ENCODE measurements around the gene ARHGEF9. TPM values are rescaled to one million over a fixed set of nuclear protein-coding genes. Genes with fewer than 3 reads are reported as not detected.
"Not testable (repeated sequence)": the region's sequence is repeated elsewhere in the genome, so short reads cannot be mapped to it uniquely, and the experiment has no call there.

The ARHGEF9 gene
- total RNA-seq = 10 to 100 TPM; 21.9 to 23.9 TPM

DNA sequence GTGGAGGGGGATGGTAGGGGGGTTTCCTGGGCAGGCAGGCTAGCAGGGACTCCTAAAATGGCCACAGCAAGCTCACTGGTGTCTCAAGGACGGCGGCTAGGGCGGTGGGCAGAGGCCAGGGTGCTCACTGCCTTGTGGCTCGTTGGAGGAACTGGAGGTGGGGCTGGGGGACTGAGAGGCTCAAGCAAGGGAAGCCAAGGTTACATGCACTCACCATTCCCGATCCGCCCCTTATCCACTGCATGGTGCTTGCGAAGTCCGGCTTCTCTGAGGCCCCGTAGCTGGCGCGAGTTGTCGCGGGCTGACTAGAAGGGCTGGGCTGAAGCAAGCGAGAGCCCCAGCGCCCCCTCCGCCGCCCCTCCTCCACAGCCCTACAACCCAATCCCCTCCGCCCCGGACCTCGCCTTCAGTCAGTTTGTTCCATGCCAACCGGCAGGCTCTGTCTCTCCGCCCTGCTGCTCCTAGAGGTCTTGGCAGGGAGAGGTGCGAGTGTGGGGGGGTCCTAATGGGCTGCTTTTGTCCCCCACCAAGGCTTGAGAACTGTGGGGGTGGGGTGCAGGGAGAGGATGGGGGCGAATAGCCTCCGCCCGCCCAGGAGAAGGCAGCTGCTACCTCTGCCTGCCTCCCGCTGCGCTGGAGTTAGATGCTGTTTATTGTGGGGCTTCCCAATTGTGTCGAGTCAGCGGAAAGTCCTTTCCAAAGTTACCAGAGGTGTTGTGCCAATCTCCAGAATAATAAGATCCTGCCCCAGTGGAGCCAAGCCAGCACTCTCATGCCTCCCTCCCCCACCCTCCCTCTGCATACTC, at the start of gene ARHGEF9:
Gene ARHGEF9, minus strand, starts transcription at position 313 of the 806 bp plus-strand sequence. Its CDS starts 69 bp downstream, at position 244.
- CTCF ChIA-PET = no interaction called here
- no peak for DNase-seq
- Mint-ChIP-seq H3K9me3 (no peaks in the 10 kb centered on the region), H3K4me3 (peak within 1 kb of the TSS; percentile 13), H3K27me3 (peaks cover 2% of the 10 kb centered on the region), H3K36me3 (ENCODE audit: low read depth) (no peaks in the 10 kb centered on the region), H3K27ac (no peak within 1 kb of the TSS), H3K4me1 (no peaks in the 10 kb centered on the region)
- POLR2A ChIA-PET = no interaction called here

GRCh38 chrX:63825446-63825845, 40.4 kb upstream of the ARHGEF9 start:
- DNase-seq; H3K27me3 Mint-ChIP-seq; H3K36me3 Mint-ChIP-seq (ENCODE audit: low read depth); POLR2A ChIA-PET; H3K4me1 Mint-ChIP-seq; H3K27ac Mint-ChIP-seq; H3K4me3 Mint-ChIP-seq; CTCF ChIA-PET: not testable (repeated sequence)
- H3K9me3 Mint-ChIP-seq = peaks cover 11% of the 10 kb centered on the region

DNA sequence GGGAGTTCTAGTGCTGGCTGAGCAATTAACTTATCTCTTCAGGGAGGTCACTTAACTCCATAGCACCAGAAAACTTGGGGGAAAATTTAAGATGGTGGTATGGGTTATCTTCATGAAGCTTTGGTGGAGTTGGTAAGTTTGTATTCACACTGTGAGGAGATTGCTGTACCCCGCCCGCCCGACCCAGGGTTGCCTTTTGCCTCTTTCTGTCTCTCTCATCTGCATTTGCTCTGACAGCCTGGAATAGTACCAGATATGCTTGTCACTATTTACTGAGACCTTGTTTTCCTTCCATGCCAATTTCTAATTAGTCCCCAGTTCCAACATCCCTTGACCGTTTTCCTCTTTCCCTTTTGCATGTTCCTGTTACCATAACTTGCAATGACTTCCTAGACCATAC, 33.1 kb upstream of the ARHGEF9 start:
- Mint-ChIP-seq H3K4me1 (no peaks in the 10 kb centered on the region), H3K27ac (no peak overlapping the region)
- POLR2A ChIA-PET = no interaction called here

DNA sequence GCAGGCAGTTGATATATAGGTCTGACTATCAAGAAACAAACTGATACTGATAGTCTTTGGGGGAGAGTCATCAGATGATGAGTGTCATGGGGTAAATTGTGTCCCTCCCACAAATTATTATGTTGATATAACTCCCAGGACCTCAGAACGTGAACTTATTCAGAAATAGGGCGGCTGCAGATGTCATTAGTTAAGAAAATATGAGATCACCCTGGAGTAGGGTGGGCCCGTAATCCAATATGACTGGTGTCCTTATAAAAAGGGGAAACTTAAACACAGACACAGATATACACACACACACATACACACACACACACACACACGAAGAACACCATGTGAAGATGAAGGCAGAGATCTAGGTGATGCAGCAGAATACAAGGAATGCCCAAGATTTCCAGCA, 32.7 kb upstream of the ARHGEF9 start:
- ChIA-PET POLR2A (no interaction called here), CTCF (no interaction called here)
- Mint-ChIP-seq H3K4me3 (no peak overlapping the region), H3K9me3 (no peaks in the 10 kb centered on the region), H3K27ac (no peak overlapping the region), H3K4me1 (no peaks in the 10 kb centered on the region), H3K36me3 (ENCODE audit: low read depth) (no peaks in the 10 kb centered on the region), H3K27me3 (no peaks in the 10 kb centered on the region)
- no peak for DNase-seq

More for the DNA sequence above, 33.1 kb upstream of the ARHGEF9 start:
- Mint-ChIP-seq H3K4me3 (no peak overlapping the region), H3K27me3 (no peaks in the 10 kb centered on the region), H3K36me3 (ENCODE audit: low read depth) (no peaks in the 10 kb centered on the region), H3K9me3 (no peaks in the 10 kb centered on the region)
- CTCF ChIA-PET = no interaction called here
- no peak for DNase-seq

DNA sequence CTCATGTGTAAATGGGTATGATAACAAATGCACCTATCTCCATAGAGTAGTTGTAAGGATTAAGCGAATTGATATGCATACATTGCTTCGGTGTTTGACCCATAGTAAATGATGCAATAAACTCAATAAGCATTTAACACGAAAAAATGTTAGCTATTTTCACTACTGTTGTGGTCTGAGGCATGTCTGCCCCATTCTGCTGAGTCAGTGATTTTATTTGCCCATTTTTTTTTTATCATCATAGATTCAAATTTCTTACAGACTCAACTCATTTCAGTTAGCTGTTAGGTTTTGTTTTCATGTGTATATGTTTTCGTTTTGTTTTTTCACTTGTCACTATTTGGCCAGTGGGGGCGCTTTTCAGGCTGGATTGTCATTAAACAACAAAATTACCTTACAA, 27.8 kb upstream of the ARHGEF9 start:
- ChIA-PET POLR2A (no interaction called here), CTCF (no interaction called here)
- no peak for DNase-seq
- no peaks in the 10 kb centered on the region for H3K9me3 Mint-ChIP-seq
- no peaks in the 10 kb centered on the region for H3K27me3 Mint-ChIP-seq
- no peaks in the 10 kb centered on the region for H3K36me3 Mint-ChIP-seq (ENCODE audit: low read depth)
- H3K27ac Mint-ChIP-seq = no peak overlapping the region
- no peak overlapping the region for H3K4me3 Mint-ChIP-seq
- no peaks in the 10 kb centered on the region for H3K4me1 Mint-ChIP-seq

DNA sequence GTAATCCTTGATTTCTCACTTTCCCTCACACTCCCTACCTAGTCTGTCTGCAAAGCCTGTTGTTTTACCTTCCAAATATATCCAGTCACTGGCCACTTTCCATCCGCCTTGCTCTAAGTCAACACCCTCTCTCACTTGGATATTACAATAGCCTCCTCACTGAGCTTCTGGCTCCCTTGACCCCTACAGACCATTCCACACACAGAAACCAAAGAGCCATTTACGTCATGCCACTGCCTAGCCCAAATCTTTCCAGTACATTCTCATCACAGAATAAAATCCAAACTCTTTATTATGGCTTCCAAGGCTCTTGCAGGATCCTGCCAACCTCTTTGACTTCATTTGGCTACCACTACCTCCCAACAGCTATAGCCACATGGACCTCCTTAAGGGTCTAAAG, 25.7 kb upstream of the ARHGEF9 start:
- Mint-ChIP-seq H3K27me3 (no peaks in the 10 kb centered on the region), H3K36me3 (ENCODE audit: low read depth) (no peaks in the 10 kb centered on the region), H3K9me3 (no peaks in the 10 kb centered on the region), H3K27ac (no peak overlapping the region), H3K4me3 (no peak overlapping the region), H3K4me1 (no peaks in the 10 kb centered on the region)
- CTCF ChIA-PET = no interaction called here
- POLR2A ChIA-PET = no interaction called here
- no peak for DNase-seq

- Mint-ChIP-seq H3K27me3 (no peaks in the 10 kb centered on the region), H3K4me1 (no peaks in the 10 kb centered on the region), H3K27ac (no peak overlapping the region), H3K4me3 (no peak overlapping the region), H3K9me3 (no peaks in the 10 kb centered on the region), H3K36me3 (ENCODE audit: low read depth) (no peaks in the 10 kb centered on the region)
- POLR2A ChIA-PET = no interaction called here
- CTCF ChIA-PET = no interaction called here
- no peak for DNase-seq
Observed at GRCh38 chrX:63809173-63809572, 24.2 kb upstream of the ARHGEF9 start.

DNA sequence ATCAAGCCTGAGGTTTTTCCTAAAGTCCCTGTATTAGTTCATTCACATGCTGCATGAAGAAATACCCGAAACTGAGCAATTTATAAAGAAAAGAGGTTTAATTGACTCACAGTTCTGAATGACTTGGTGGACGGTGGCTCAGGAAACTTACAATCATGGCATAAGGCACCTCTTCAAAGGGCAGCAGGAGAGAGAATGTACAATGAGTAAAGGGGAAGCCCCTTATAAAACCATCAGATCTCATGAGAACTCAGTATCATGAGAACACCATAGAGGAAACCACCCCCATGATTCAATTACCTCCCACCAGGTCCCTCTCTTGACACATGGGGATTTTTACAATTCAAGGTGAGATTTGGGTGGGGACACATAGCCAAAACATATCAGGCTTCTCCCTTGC, 10.4 kb upstream of the ARHGEF9 start:
- H3K27ac Mint-ChIP-seq; CTCF ChIA-PET; H3K27me3 Mint-ChIP-seq; H3K4me3 Mint-ChIP-seq; H3K9me3 Mint-ChIP-seq; POLR2A ChIA-PET; H3K4me1 Mint-ChIP-seq; DNase-seq; H3K36me3 Mint-ChIP-seq (ENCODE audit: low read depth): not testable (repeated sequence)

- Mint-ChIP-seq H3K27ac (no peak overlapping the region), H3K9me3 (no peaks in the 10 kb centered on the region), H3K4me3 (no peak overlapping the region), H3K36me3 (ENCODE audit: low read depth) (no peaks in the 10 kb centered on the region), H3K27me3 (peaks cover 2% of the 10 kb centered on the region), H3K4me1 (no peaks in the 10 kb centered on the region)
- no peak for DNase-seq
- CTCF ChIA-PET = no interaction called here
- POLR2A ChIA-PET = no interaction called here
Observed at GRCh38 chrX:63785708-63786040, 660 bp upstream of the ARHGEF9 start.

- CTCF ChIA-PET = no interaction called here
- H3K4me1 Mint-ChIP-seq = no peaks in the 10 kb centered on the region
- H3K36me3 Mint-ChIP-seq (ENCODE audit: low read depth) = no peaks in the 10 kb centered on the region
- POLR2A ChIA-PET = no interaction called here
- H3K27me3 Mint-ChIP-seq = peaks cover 2% of the 10 kb centered on the region
- no peak overlapping the region for H3K4me3 Mint-ChIP-seq
- no peak overlapping the region for H3K27ac Mint-ChIP-seq
- no peaks in the 10 kb centered on the region for H3K9me3 Mint-ChIP-seq
- no peak for DNase-seq
Observed at GRCh38 chrX:63784346-63784901, 590 bp downstream of the ARHGEF9 start.

GRCh38 chrX:63782515-63782914, 2.5 kb downstream of the ARHGEF9 start:
- POLR2A ChIA-PET = no interaction called here
- no peaks in the 10 kb centered on the region for H3K9me3 Mint-ChIP-seq

DNA sequence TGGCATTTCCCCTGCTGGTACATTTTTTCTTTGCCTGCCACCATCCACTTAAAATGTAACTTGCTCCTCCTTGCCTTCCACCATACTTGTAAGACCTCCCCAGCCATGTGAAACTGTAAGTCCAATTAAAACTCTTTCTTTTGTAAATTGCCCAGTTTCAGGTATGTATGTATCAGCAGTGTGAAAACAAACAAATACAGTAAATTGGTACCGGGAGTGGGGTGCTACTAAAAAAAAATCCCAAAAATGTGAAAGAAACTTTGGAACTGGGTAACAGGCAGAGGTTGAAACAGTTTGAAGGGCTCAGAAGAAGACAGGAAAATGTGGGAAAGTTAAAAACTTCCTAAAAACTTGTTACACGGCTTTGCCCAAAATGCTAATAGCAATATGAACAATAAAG, 16.3 kb downstream of the ARHGEF9 start:
- Mint-ChIP-seq H3K27ac (no peak overlapping the region), H3K36me3 (ENCODE audit: low read depth) (no peaks in the 10 kb centered on the region), H3K27me3 (peaks cover 3% of the 10 kb centered on the region), H3K4me3 (no peak overlapping the region), H3K4me1 (no peaks in the 10 kb centered on the region), H3K9me3 (peaks cover 6% of the 10 kb centered on the region)
- POLR2A ChIA-PET = no interaction called here
- DNase-seq = no peak
- CTCF ChIA-PET = no interaction called here

More at GRCh38 chrX:63782515-63782914, 2.5 kb downstream of the ARHGEF9 start:
- H3K27me3 Mint-ChIP-seq = peaks cover 2% of the 10 kb centered on the region
- no peak for DNase-seq
- CTCF ChIA-PET = no interaction called here
- H3K36me3 Mint-ChIP-seq (ENCODE audit: low read depth) = no peaks in the 10 kb centered on the region
- no peaks in the 10 kb centered on the region for H3K4me1 Mint-ChIP-seq
- H3K4me3 Mint-ChIP-seq = no peak overlapping the region
- H3K27ac Mint-ChIP-seq = no peak overlapping the region

GRCh38 chrX:63765712-63766111, 19.3 kb downstream of the ARHGEF9 start:
- no peak overlapping the region for H3K4me3 Mint-ChIP-seq
- H3K36me3 Mint-ChIP-seq (ENCODE audit: low read depth) = no peaks in the 10 kb centered on the region
- H3K27ac Mint-ChIP-seq = no peak overlapping the region
- no peak for DNase-seq
- ChIA-PET POLR2A (no interaction called here), CTCF (no interaction called here)
- peaks cover 3% of the 10 kb centered on the region for H3K27me3 Mint-ChIP-seq
- H3K9me3 Mint-ChIP-seq = peaks cover 6% of the 10 kb centered on the region
- H3K4me1 Mint-ChIP-seq = peaks cover 3% of the 10 kb centered on the region

DNA sequence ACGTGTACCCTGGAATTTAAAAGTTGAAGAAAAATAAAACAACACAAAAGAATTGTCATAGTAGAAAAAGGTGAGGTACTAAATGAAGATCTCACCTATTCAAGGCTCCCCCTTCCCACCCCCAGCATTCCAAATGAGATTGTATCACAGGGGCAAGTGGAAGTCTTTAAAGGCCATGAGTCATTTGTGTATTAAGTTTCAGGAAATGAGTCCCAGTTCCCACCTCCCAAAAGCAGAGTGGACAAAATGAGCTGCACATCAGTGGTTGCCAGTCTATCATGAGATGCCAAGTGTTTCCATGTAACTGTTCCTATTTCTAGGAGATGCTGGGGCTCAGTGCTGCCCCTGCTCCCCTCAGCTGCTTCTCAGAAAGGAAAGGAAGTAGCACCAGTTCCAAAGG, 20.1 kb downstream of the ARHGEF9 start:
- Mint-ChIP-seq H3K27me3 (peaks cover 3% of the 10 kb centered on the region), H3K9me3 (peaks cover 6% of the 10 kb centered on the region), H3K27ac (no peak overlapping the region), H3K4me1 (peaks cover 3% of the 10 kb centered on the region), H3K36me3 (ENCODE audit: low read depth) (no peaks in the 10 kb centered on the region), H3K4me3 (no peak overlapping the region)
- CTCF ChIA-PET = no interaction called here
- POLR2A ChIA-PET = no interaction called here
- DNase-seq = no peak
